NT2/D1 (cell line): ENCODE data around the gene DUSP5.

Experiments
- SUZ12 ChIP-seq: IDR thresholded peaks from 2 replicates; pipeline ENCODE4 v1.6.1; 2011; ENCODE audit not compliant: insufficient read length, insufficient read depth; ENCODE audit errors: extremely low read depth
- YY1 ChIP-seq: IDR thresholded peaks from 2 replicates; pipeline ENCODE4 v1.6.1; 2011; ENCODE audit not compliant: insufficient read length, insufficient read depth
- ZNF274 ChIP-seq: IDR thresholded peaks from 2 replicates; pipeline ENCODE4 v1.6.1; 2011; ENCODE audit warnings: mild to moderate bottlenecking, low read depth, low read length

DNA sequence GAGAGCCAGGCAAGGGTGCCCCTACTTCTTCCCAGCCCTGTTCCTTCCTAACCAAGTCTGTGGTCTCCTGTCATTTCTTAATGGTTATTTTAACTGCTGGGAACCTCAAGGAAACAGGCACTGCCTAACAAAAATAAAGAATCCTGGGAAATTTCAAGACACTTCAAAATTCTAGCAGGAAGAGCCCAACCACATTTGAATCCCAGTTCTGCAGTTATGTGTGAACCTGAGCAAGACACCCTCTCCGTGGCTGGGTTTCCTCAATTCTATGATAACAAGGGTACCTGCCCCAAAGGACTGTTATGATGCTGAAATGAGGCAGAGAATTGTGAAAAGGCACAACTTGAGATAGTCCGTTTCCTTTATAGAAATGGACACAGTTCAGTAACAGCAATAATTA, 36.2 kb upstream of the DUSP5 start:
- TF ChIP-seq ZNF274 (no peak), SUZ12 (no peak), YY1 (no peak)
